ENCODE results near the gene CCDC112.

DNA sequence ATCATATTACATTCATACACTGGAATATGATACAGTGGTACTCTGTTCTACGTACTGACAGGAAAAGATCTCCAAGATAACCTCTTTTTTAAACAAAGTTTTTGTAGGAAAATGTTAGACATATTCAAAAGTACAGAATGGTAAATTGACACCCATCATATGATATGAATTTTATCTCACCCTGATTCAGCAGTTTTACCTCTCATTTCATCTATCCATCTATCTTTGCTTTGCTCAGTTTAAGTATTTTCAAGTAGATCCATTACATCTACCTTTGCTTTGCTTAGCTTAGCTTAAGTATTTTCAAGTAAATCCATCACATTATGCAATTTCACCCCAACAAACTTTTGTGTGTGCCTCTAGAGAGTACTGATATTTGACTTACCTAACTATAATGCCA, 14.3 kb downstream of the CCDC112 start:
- no peak for TF ChIP-seq POLR2A (IDR thresholded peaks at IDR 0.05)
- TF ChIP-seq, protein P1, sequence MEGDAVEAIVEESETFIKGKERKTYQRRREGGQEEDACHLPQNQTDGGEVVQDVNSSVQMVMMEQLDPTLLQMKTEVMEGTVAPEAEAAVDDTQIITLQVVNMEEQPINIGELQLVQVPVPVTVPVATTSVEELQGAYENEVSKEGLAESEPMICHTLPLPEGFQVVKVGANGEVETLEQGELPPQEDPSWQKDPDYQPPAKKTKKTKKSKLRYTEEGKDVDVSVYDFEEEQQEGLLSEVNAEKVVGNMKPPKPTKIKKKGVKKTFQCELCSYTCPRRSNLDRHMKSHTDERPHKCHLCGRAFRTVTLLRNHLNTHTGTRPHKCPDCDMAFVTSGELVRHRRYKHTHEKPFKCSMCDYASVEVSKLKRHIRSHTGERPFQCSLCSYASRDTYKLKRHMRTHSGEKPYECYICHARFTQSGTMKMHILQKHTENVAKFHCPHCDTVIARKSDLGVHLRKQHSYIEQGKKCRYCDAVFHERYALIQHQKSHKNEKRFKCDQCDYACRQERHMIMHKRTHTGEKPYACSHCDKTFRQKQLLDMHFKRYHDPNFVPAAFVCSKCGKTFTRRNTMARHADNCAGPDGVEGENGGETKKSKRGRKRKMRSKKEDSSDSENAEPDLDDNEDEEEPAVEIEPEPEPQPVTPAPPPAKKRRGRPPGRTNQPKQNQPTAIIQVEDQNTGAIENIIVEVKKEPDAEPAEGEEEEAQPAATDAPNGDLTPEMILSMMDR (IDR thresholded peaks at IDR 0.05), result no peak

All from adrenal gland (tissue), 5 donors.